ENCODE results near the gene RANBP2. TPM values are rescaled to one million over a fixed set of nuclear protein-coding genes. Genes with fewer than 3 reads are reported as not detected.

Gene RANBP2
- total and polyA plus RNA-seq, 9 of the 15 experiments (the other 6 are each of a cell fraction or from before 2014, with no cell fraction given) = 11.7 to 97.4 (median 48.1) TPM

GRCh38 chr2:108786354-108787215 lies 67.3 kb downstream of the RANBP2 start, which contains the start of gene CCDC138 (continued):
- TF ChIP-seq GTF2B (IDR thresholded peaks at IDR 0.05; ENCODE audit: extremely low read depth, insufficient read length) (no peak), RAD51 (IDR thresholded peaks at IDR 0.05; ENCODE audit: borderline replicate concordance, low read depth) (no peak), MTA2 (IDR thresholded peaks at IDR 0.05; ENCODE audit: low read depth) (no peak), HMGN3 (IDR thresholded peaks at IDR 0.05; ENCODE audit: borderline replicate concordance, extremely low read depth, insufficient read length, low read depth, low read length) (peak; percentile 85), ZBED1 (IDR thresholded peaks at IDR 0.05) (peak; percentile 28; the same call in 1 of the 2 replicates), KDM1A (IDR thresholded peaks at IDR 0.05) (no peak), FOXP1 (CRISPR knock-in tag; IDR thresholded peaks at IDR 0.05) (peak; percentile 59; the same call in 1 of the 2 replicates), ZNF431 (CRISPR knock-in tag; IDR thresholded peaks at IDR 0.05) (no peak; the same call in 1 of the 2 replicates), MTF1 (CRISPR knock-in tag; IDR thresholded peaks at IDR 0.05; ENCODE audit: borderline replicate concordance) (no peak), ATF6 (CRISPR knock-in tag; IDR thresholded peaks at IDR 0.05) (no peak), ZBTB43 (CRISPR knock-in tag; IDR thresholded peaks at IDR 0.05) (no peak), JUN (IDR thresholded peaks at IDR 0.05; ENCODE audit: borderline replicate concordance, low read depth, low read length) (peak; percentile 55; the same call in 1 of the 2 replicates), JUN (CRISPR knock-in tag; IDR thresholded peaks at IDR 0.05; ENCODE audit: borderline replicate concordance) (no peak), ZFP30 (CRISPR knock-in tag; IDR thresholded peaks at IDR 0.05; ENCODE audit: borderline replicate concordance) (no peak), TSHZ1 (CRISPR knock-in tag; IDR thresholded peaks at IDR 0.05) (no peak), MAX (CRISPR knock-in tag; IDR thresholded peaks at IDR 0.05) (peak; percentile 77), KDM5B (IDR thresholded peaks at IDR 0.05; ENCODE audit: insufficient replicate concordance, low read depth, low read length) (peak; percentile 62), RBFOX2 (IDR thresholded peaks at IDR 0.05; ENCODE audit: low read depth, low read length) (peak; percentile 96), NR2C1 (IDR thresholded peaks at IDR 0.05) (no peak), NR2C1 (tag; IDR thresholded peaks at IDR 0.05) (no peak)
